Astrocyte (in vitro differentiated cells and primary cell): ENCODE measurements around the gene TRIO.

ENCODE experiments used
- CTCF ChIP-seq: IDR thresholded peaks from 2 replicates; pipeline ENCODE4 v1.5.1; 2011; ENCODE audit warnings: low read depth, mild to moderate bottlenecking, inconsistent platforms, low read length, moderate library complexity; ENCODE audit not compliant: insufficient read depth
- EZH2 ChIP-seq: IDR thresholded peaks from 2 replicates; pipeline ENCODE4 v1.6.1; 2012; ENCODE audit warnings: mild to moderate bottlenecking, low read length, inconsistent platforms; ENCODE audit not compliant: insufficient read depth

GRCh38 chr5:14547666-14548065 lies 404.5 kb downstream of the TRIO start:
- TF ChIP-seq CTCF (no peak), EZH2 (no peak)
